CD4-positive, alpha-beta T cell treated with Interleukin-1 beta for 1 hour (primary cell): ENCODE data around the gene KLF9.

ENCODE experiments used
- DNase-seq, 2 donors: peaks; one replicate each; pipeline ENCODE4 v3.0.0-alpha.2; 2020 to 2022

Gene KLF9

DNA sequence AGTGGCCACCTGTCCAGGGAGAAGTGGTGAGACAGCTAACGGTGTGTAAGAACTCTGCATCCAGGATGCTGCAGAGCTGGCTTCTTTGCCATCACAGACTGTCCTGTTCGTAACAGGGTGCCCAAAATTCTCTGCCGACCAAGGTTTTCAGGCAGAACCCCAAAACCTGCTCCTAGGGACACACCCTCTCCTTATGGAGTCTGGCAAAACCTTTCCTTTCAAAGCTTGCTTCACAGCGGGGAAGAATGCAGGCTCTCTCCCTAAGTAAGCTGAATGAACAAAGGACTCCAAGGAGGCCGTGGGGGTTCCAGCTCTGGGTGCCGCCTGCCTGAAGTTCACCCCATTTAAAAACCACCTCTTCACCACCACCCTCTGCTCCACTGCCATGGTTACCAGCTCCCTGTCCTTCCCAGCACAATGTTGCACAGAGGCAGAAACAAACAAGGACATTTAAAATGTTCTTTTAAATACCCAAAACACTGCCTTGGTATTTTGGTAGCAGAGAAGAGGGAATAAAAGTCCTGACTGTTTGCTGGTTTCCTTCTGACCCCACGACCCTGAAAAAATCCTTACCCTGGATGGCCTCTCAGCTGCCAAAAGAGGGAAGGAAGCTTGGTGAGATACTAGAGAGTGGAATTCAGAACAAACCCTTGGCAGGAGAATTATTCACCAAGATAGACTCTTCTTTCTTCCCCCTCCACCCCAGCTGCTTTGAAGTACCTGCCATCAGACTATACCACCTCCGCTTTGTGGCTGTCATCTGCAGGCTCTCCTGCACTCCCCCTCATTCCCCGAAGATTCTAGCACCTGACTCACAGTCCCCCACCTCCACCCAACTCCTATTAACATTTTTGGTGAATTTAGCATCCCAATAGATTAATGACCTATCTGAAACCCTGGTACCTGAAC is 7.1 kb upstream of the KLF9 start:
- peak; percentile 23 to 45 for DNase-seq

GRCh38 chr9:70420441-70421271 is 6.2 kb upstream of the KLF9 start:
- DNase-seq = peak; percentile 39 to 42

GRCh38 chr9:70419556-70420440 is 5.3 kb upstream of the KLF9 start:
- peak; percentile 88 to 92 for DNase-seq

DNA sequence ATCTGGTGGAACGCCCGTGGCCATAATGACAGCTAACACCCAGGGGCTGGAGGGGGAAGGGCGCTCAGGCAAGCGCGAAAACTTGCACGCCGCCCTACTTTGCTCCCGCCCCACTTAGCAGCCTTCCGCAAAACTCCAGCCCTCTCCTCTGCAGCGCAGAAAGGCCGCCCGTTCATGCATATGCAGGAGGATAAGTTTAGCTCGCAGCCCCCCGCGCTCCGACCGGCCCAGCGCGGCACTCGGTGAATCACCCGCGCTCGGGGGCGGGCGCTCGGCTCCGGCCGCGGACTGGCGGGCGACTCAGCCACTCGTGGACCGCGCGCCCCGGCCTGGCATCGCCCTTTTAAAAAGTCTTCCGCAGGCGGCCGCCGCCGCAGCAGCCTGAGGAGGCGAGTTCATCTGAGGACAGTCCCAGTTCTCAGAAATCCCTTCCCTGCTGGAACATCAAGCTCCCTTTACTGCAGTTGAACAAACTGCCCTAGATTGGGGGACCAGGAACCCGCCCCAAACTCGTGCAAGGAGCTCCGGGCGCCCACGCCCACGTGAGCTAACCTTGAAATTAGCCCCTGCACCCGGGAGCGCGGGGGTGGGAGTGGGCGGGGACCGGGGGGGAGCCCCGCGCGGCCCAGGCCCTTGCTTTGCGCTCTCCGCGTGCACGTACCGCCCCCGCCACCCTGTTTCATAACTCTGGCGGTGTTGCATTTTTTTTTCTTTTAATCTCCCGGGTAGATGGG is 4.5 kb upstream of the KLF9 start:
- DNase-seq = peak; percentile 84 to 89

DNA sequence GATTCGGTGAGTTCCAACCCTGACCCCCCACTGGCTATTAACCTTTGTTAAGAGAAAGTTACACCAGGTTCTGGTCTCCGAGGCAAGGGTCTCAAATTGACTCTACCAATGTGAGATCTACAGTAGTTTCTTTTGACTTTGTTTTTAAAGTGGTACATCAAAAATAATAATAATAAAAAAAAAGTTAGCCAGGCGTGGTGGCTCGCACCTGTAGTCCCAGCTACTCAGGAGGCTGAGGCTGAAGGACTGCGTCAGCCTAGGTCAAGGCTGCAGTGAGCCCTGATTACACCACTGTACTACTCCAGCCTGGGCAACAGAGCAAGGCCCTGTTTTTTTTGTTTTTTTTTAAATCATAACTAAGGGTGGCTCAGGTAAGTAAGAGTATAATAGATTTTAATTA is 1.0 kb upstream of the KLF9 start:
- DNase-seq = no peak

DNA sequence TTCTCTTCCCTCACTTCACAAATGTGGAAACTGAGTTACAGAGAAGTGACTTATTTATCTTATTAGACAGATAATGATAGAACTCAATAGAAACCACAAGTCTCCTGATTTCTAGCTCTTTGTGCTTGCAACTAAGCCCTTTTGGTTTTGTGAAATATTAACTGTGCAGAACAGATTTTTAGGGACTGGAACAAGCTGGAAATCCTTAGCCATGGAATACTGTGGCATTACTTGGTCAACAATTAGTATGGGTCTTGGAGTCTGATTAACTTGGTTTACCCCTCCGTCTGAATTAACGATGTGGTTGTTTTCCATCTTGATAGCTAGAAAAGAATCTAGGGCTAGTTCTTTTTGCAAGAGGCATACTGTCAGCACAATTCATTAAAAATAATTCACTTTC is 584 bp upstream of the KLF9 start:
- DNase-seq = no peak

- peak in 1 of 2 donors; percentile 69 for DNase-seq
Observed at GRCh38 chr9:70413464-70413798, 1.0 kb downstream of the KLF9 start.

- DNase-seq = peak; percentile 13 to 41
Observed at GRCh38 chr9:70412832-70413463, 1.5 kb downstream of the KLF9 start.

GRCh38 chr9:70411930-70412831 is 2.3 kb downstream of the KLF9 start:
- peak; percentile 70 to 71 for DNase-seq

- peak in 1 of 2 donors; percentile 56 for DNase-seq
Observed at GRCh38 chr9:70411121-70411929, 3.1 kb downstream of the KLF9 start.

DNA sequence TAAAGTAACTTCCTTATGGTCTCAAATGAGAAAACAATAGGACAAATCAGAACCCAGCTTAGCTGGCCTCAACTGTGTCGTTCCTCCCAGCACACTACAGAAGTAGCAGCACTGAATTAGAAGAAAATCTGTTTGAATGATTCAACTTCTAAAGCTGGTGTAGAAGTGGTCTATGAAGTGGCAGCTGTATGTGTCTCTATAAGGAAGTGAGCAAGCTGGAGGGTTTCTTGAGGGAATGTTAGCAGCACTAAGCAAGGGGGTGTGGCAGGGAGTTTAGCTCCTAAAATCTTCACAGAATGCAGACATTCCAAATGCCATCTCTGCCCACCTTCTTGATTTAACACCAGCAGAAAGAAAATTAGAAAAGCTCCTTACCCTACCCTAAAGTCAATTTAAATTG is 4.1 kb downstream of the KLF9 start:
- DNase-seq = no peak

- DNase-seq = no peak
Observed at GRCh38 chr9:70409800-70410199, 4.7 kb downstream of the KLF9 start.

DNA sequence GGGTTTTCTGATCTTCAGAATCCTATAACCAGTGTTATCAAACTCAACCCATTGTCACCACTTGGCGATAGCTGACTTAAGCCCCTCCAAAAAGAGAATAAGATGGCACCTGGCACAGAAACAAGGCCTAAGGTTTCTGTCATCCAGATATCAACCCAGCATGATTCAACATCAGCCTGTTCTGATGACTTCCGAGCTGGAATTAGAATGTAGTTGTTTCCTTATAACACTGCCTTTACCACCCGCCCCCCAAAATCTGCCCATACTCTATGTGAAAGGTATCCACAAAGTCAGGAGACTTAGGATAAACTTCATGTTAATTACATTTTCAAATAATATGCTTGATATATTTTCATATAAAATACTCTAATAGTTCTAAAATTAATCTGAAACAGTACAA is 5.2 kb downstream of the KLF9 start:
- DNase-seq = no peak

DNA sequence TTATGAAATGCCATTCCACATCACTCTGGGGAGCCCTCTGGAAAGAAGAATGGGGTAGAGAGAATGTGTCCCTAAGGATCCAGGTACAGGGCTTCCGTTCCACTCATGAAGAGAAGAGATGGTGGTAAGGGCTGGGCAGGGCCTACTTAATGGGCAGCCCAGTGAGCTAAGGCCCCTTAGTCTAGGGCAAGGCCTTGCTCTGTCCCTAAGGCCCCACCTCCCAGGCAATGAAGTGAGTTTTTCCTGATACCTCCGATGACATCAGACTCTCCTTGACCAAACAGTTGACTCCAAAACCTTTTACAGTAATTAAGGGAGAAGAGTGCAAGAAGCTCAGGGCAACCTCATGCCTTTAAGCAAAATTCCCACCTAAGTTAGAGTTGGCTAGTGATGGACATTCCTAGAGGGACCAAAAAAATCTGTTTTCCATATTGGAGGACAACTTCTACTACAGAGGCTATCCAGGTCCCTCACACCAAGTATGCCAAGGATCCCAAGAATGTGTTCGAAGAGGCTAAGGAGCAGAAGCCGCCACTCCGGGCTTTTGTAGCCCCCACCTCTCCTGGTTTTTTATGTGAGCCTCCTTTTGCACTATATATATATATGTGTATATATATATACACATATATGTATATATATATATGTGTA is 5.9 kb downstream of the KLF9 start:
- no peak for DNase-seq

- DNase-seq = no peak
Observed at GRCh38 chr9:70407081-70407503, 7.4 kb downstream of the KLF9 start.

- DNase-seq = peak; percentile 33 to 34
Observed at GRCh38 chr9:70406434-70406862, 8.0 kb downstream of the KLF9 start.

DNA sequence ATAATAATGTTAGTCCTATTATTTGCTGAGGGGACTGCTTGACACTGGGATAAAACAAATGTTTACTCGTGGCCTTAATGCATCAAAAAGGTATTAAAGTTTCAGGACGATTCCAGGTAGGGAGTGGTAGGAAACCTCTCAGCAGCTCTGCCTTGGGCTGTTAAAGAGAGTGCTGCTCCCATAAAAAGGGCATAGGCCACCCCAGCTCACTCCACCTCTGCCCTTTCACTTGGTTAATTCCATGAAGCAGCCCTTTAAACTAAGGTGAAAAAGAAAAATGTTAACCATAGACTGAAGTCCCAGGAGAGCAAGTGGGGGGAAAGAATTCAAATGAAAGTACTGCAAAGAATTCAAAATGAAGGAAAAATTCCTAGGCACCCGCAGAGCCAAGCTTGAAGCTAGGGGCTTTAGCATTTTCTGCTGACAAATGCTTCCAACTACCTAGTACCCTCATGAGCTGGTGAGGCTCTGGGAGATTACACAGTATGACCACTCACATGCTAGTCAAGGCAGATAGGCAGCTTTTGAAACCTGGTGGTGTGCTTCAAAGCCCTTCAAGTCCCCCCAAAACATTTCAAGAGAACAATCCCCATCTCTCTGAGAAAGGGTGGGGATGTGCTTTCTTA is 8.5 kb downstream of the KLF9 start:
- no peak for DNase-seq

- DNase-seq = no peak
Observed at GRCh38 chr9:70404261-70404660, 10.2 kb downstream of the KLF9 start.

GRCh38 chr9:70403618-70404025 is 10.8 kb downstream of the KLF9 start:
- no peak for DNase-seq
